Activated CD4-positive, alpha-beta T cell treated with anti-CD3 and anti-CD28 coated beads, Interleukin-2, amount 50 U/mL, for 4 hours (primary cell): ENCODE results near the gene MTTP.

Source experiments
- DNase-seq, 2 experiments: peaks; one replicate each; pipeline ENCODE4 v3.0.0-alpha.2; 2020

Gene MTTP

GRCh38 chr4:99593781-99594641, 19.4 kb downstream of the MTTP start:
- no peak for DNase-seq

GRCh38 chr4:99594818-99595217, 20.2 kb downstream of the MTTP start:
- DNase-seq = no peak

- no peak for DNase-seq
Measured at GRCh38 chr4:99606716-99607115, 32.1 kb downstream of the MTTP start.

- no peak for DNase-seq
Measured at GRCh38 chr4:99608417-99608816, 33.8 kb downstream of the MTTP start.

GRCh38 chr4:99610605-99611175, 36.1 kb downstream of the MTTP start:
- no peak for DNase-seq

- no peak for DNase-seq
Measured at GRCh38 chr4:99612281-99612680, 37.7 kb downstream of the MTTP start.

- no peak for DNase-seq
Measured at GRCh38 chr4:99612704-99613103, 38.1 kb downstream of the MTTP start.

GRCh38 chr4:99614491-99614890, 39.9 kb downstream of the MTTP start:
- no peak for DNase-seq

- no peak for DNase-seq
Measured at GRCh38 chr4:99615170-99615820, 40.7 kb downstream of the MTTP start.

GRCh38 chr4:99617374-99617773, 42.8 kb downstream of the MTTP start:
- DNase-seq = no peak

GRCh38 chr4:99622341-99622740, 47.7 kb downstream of the MTTP start:
- no peak for DNase-seq

GRCh38 chr4:99624141-99624719, 49.6 kb downstream of the MTTP start:
- no peak for DNase-seq

- DNase-seq = no peak
Measured at GRCh38 chr4:99625369-99625768, 50.7 kb downstream of the MTTP start.

GRCh38 chr4:99628040-99628439, 53.4 kb downstream of the MTTP start:
- DNase-seq = no peak

GRCh38 chr4:99629962-99630554, 55.4 kb downstream of the MTTP start:
- DNase-seq = no peak

- DNase-seq = no peak
Measured at GRCh38 chr4:99630857-99631360, 56.3 kb downstream of the MTTP start.

- no peak for DNase-seq
Measured at GRCh38 chr4:99633772-99634171, 59.1 kb downstream of the MTTP start.

- DNase-seq = no peak
Measured at GRCh38 chr4:99634742-99635360, 60.2 kb downstream of the MTTP start.

- no peak for DNase-seq
Measured at GRCh38 chr4:99635601-99636000, 61.0 kb downstream of the MTTP start.

GRCh38 chr4:99636422-99636821, 61.8 kb downstream of the MTTP start:
- DNase-seq = no peak

GRCh38 chr4:99637174-99637573, 62.5 kb downstream of the MTTP start:
- no peak for DNase-seq

- DNase-seq = no peak
Measured at GRCh38 chr4:99640676-99641075, 66.1 kb downstream of the MTTP start.
